ENCODE measurements around the gene KCTD2. TPM values are rescaled to one million over a fixed set of nuclear protein-coding genes. Genes with fewer than 3 reads are reported as not detected.

The KCTD2 gene
- total RNA-seq, 4 donors from 2014 or later: 22.5 to 38.3 (median 28.6) TPM

- DNase-seq (ENCODE audit: low spot score in 2 of 2): peak; percentile 84 to 98
- intact Hi-C loops (cut with DNase I; ENCODE audit: low total_unique reads): no loop called here
- TF ChIP-seq POLR2A (IDR thresholded peaks at IDR 0.05) (no peak), CTCF (IDR thresholded peaks at IDR 0.05) (no peak)
- WGBS, 2 donors: 5 to 8% methylated on average over 29 to 47 of the region's 69 CpGs
- peak within 1 kb of the TSS; percentile 56 for H3K4me3 ChIP-seq (ENCODE audit: low read depth, poor library complexity, severe bottlenecking)
Observed at GRCh38 chr17:75087558-75088453, 40.8 kb downstream of the KCTD2 start, which contains the start of gene SLC16A5. Gene SLC16A5, plus strand, starts transcription at chr17:75087954. Its CDS starts 5,683 bp downstream, at chr17:75093637.

- peak overlapping the region; percentile 56 for H3K4me3 ChIP-seq (ENCODE audit: low read depth, poor library complexity, severe bottlenecking)
- DNase-seq (ENCODE audit: low spot score in 2 of 2): no peak
- TF ChIP-seq CTCF (IDR thresholded peaks at IDR 0.05) (no peak), POLR2A (IDR thresholded peaks at IDR 0.05) (no peak)
- WGBS, 2 donors: 60 to 71% methylated on average over 8 to 10 of the region's 11 CpGs
- intact Hi-C loops (cut with DNase I; ENCODE audit: low total_unique reads): no loop called here
Observed at GRCh38 chr17:75088465-75089417, 41.7 kb downstream of the KCTD2 start.

GRCh38 chr17:75090871-75091854 is 44.1 kb downstream of the KCTD2 start:
- no peak for DNase-seq (ENCODE audit: low spot score in 2 of 2)
- H3K4me3 ChIP-seq (ENCODE audit: low read depth, poor library complexity, severe bottlenecking): no peak overlapping the region
- intact Hi-C loops (cut with DNase I; ENCODE audit: low total_unique reads): no loop called here
- WGBS, 2 donors: 40 to 45% methylated on average over 19 of the region's 19 CpGs
- TF ChIP-seq POLR2A (IDR thresholded peaks at IDR 0.05): no peak
- TF ChIP-seq CTCF (IDR thresholded peaks at IDR 0.05): no peak

- intact Hi-C loops (cut with DNase I; ENCODE audit: low total_unique reads): no loop called here
- H3K4me3 ChIP-seq (ENCODE audit: low read depth, poor library complexity, severe bottlenecking): no peak overlapping the region
- WGBS, 2 donors: 72 to 84% methylated on average over 10 of the region's 10 CpGs
- no peak for DNase-seq (ENCODE audit: low spot score in 2 of 2)
- TF ChIP-seq CTCF (IDR thresholded peaks at IDR 0.05) (no peak), POLR2A (IDR thresholded peaks at IDR 0.05) (no peak)
Observed at GRCh38 chr17:75091855-75092327, 44.9 kb downstream of the KCTD2 start.

All from lower leg skin (tissue), 4 donors.